H9 (cell line): ENCODE results near the gene NFE2. TPM values are rescaled to one million over a fixed set of nuclear protein-coding genes. Genes with fewer than 3 reads are reported as not detected.
"Not testable (repeated sequence)": the region's sequence is repeated elsewhere in the genome, so short reads cannot be mapped to it uniquely, and the experiment has no call there.

Source experiments
- DNase-seq: peaks from one replicate; pipeline ENCODE4 v3.0.0-alpha.2; 2017
- H2AFZ ChIP-seq: one replicate; pipeline ENCODE4 v1.6.1; 2013; ENCODE audit warnings: mild to moderate bottlenecking, low read length, control low read depth, moderate library complexity
- H2AK5ac ChIP-seq: 2 replicates; pipeline ENCODE4 v1.6.1; 2013; ENCODE audit warnings: low read length, control low read depth, mixed read lengths; ENCODE audit not compliant: insufficient read length
- H2BK120ac ChIP-seq: one replicate; pipeline ENCODE4 v1.6.1; 2013; ENCODE audit warnings: low read depth, mild to moderate bottlenecking, low read length, control low read depth, inconsistent platforms; ENCODE audit not compliant: poor library complexity, severe bottlenecking
- H2BK12ac ChIP-seq: 2 replicates; pipeline ENCODE4 v1.6.1; 2013; ENCODE audit warnings: low read length, control low read depth, mixed read lengths, low read depth; ENCODE audit not compliant: insufficient read length
- H2BK15ac ChIP-seq: 2 replicates; pipeline ENCODE4 v1.6.1; 2013; ENCODE audit warnings: low read depth, low read length, control low read depth
- H2BK20ac ChIP-seq: one replicate; pipeline ENCODE4 v1.6.1; 2013; ENCODE audit warnings: low read depth, mild to moderate bottlenecking, low read length, control low read depth, inconsistent platforms; ENCODE audit not compliant: poor library complexity, severe bottlenecking
- H2BK5ac ChIP-seq: 2 replicates; pipeline ENCODE4 v1.6.1; 2013; ENCODE audit warnings: low read length, control low read depth, mixed read lengths; ENCODE audit not compliant: insufficient read length
- H3K14ac ChIP-seq: 2 replicates; pipeline ENCODE4 v1.6.1; 2013; ENCODE audit warnings: low read length, control low read depth; ENCODE audit not compliant: insufficient read depth
- H3K18ac ChIP-seq: 2 replicates; pipeline ENCODE4 v1.6.1; 2013; ENCODE audit warnings: low read depth, mild to moderate bottlenecking, mixed read lengths, low read length, control low read depth; ENCODE audit not compliant: insufficient read length
- H3K23ac ChIP-seq: 2 replicates; pipeline ENCODE4 v1.6.1; 2013; ENCODE audit warnings: low read length, control low read depth, mixed read lengths, low read depth; ENCODE audit not compliant: insufficient read length
- H3K23me2 ChIP-seq: 2 replicates; pipeline ENCODE4 v1.6.1; 2013; ENCODE audit warnings: low read depth, mild to moderate bottlenecking, mixed read lengths, low read length, control low read depth; ENCODE audit not compliant: insufficient read length, poor library complexity, severe bottlenecking
- H3K27ac ChIP-seq: 2 replicates; pipeline ENCODE4 v1.5.1; 2013; ENCODE audit warnings: low read length, control low read depth, mixed read lengths, low read depth; ENCODE audit not compliant: insufficient read length
- H3K27me3 ChIP-seq: 2 replicates; pipeline ENCODE4 v1.6.1; 2013; ENCODE audit warnings: low read length, control low read depth, inconsistent platforms; ENCODE audit not compliant: insufficient read depth
- H3K4ac ChIP-seq: 2 replicates; pipeline ENCODE4 v1.6.1; 2013; ENCODE audit warnings: low read depth, mild to moderate bottlenecking, control low read depth, inconsistent platforms, low read length, moderate library complexity
- H3K4me1 ChIP-seq: 2 replicates; pipeline ENCODE4 v1.6.1; 2013; ENCODE audit warnings: low read length, control low read depth, inconsistent platforms; ENCODE audit not compliant: insufficient read depth
- H3K4me2 ChIP-seq: 2 replicates; pipeline ENCODE4 v1.6.1; 2013; ENCODE audit warnings: low read length, control low read depth, mixed read lengths; ENCODE audit not compliant: insufficient read length, insufficient read depth
- H3K56ac ChIP-seq: 2 replicates; pipeline ENCODE4 v1.6.1; 2013; ENCODE audit warnings: low read depth, mild to moderate bottlenecking, mixed read lengths, low read length, control low read depth; ENCODE audit not compliant: insufficient read length
- H3K79me1 ChIP-seq: 2 replicates; pipeline ENCODE4 v1.6.1; 2013; ENCODE audit warnings: low read depth, mild to moderate bottlenecking, moderate library complexity, low read length, control low read depth, inconsistent platforms; ENCODE audit not compliant: insufficient read depth, poor library complexity, severe bottlenecking
- H3K79me2 ChIP-seq: 2 replicates; pipeline ENCODE4 v1.6.1; 2013; ENCODE audit warnings: low read length, control low read depth, inconsistent platforms; ENCODE audit not compliant: insufficient read depth
- H3K9ac ChIP-seq: 2 replicates; pipeline ENCODE4 v1.6.1; 2013; ENCODE audit warnings: low read length, control low read depth, mixed read lengths; ENCODE audit not compliant: insufficient read length; ENCODE audit errors: extremely low read depth
- H3K9me3 ChIP-seq: one replicate; pipeline ENCODE4 v1.6.1; 2013; ENCODE audit warnings: low read depth, low read length, inconsistent platforms; ENCODE audit not compliant: control insufficient read depth
- H3T11ph ChIP-seq: one replicate; pipeline ENCODE4 v1.6.1; 2013; ENCODE audit warnings: mild to moderate bottlenecking, low read length, control low read depth, inconsistent platforms
- H4K20me1 ChIP-seq: one replicate; pipeline ENCODE4 v1.6.1; 2013; ENCODE audit not compliant: control insufficient read depth, insufficient read length, insufficient read depth
- H4K5ac ChIP-seq: 2 replicates; pipeline ENCODE4 v1.6.1; 2013; ENCODE audit warnings: low read depth, mild to moderate bottlenecking, mixed read lengths, low read length, control low read depth; ENCODE audit not compliant: insufficient read length
- H4K8ac ChIP-seq: replicated peaks from 2 replicates; pipeline ENCODE4 v1.6.1; 2013; ENCODE audit warnings: low read length, control low read depth, mixed read lengths, low read depth; ENCODE audit not compliant: insufficient read length
- H4K91ac ChIP-seq: 2 replicates; pipeline ENCODE4 v1.6.1; 2013; ENCODE audit warnings: low read depth, mild to moderate bottlenecking, moderate library complexity, mixed read lengths, low read length, control low read depth; ENCODE audit not compliant: insufficient read length
- H3K27ac Mint-ChIP-seq, 3 experiments: 2 replicates in 2 of 3; 3 replicates in 1 of 3; pipeline ENCODE4 v1.8.0; 2020 to 2021; ENCODE audit warnings: mixed read lengths in 3 of 3, mild to moderate bottlenecking in 1 of 3, moderate library complexity in 1 of 3
- H3K27me3 Mint-ChIP-seq: 2 replicates; pipeline ENCODE4 v1.8.0; 2021; ENCODE audit warnings: low read depth, mild to moderate bottlenecking, moderate library complexity, mixed read lengths
- H3K36me3 Mint-ChIP-seq, 3 experiments: 2 replicates in 2 of 3; 3 replicates in 1 of 3; pipeline ENCODE4 v1.8.0; 2020 to 2021; ENCODE audit warnings: low read depth in 3 of 3, mixed read lengths in 3 of 3; ENCODE audit not compliant: insufficient read depth in 1 of 3
- H3K4me1 Mint-ChIP-seq, 2 experiments: 2 replicates each; pipeline ENCODE4 v1.8.0; 2020; ENCODE audit warnings: mixed read lengths in 2 of 2
- H3K4me3 Mint-ChIP-seq, 2 experiments: 2 replicates in 1 of 2; 3 replicates in 1 of 2; pipeline ENCODE4 v1.8.0; 2020 to 2021; ENCODE audit warnings: mild to moderate bottlenecking in 2 of 2, mixed read lengths in 2 of 2, moderate library complexity in 1 of 2
- H3K9me3 Mint-ChIP-seq, 2 experiments: 2 replicates in 1 of 2; 3 replicates in 1 of 2; pipeline ENCODE4 v1.8.0; 2020; ENCODE audit warnings: mild to moderate bottlenecking in 2 of 2, mixed read lengths in 2 of 2, moderate library complexity in 1 of 2
- CTCF ChIP-seq: fragments of 200-600 bp; sonication (generic); conservative IDR thresholded peaks from 3 replicates; pipeline ENCODE4 v1.8.0; 2021; ENCODE audit warnings: antibody characterized with exemption, mild to moderate bottlenecking
- WGBS: extraction: QIAGEN DNeasy Blood & Tissue Kit; methylation state at CpG from one replicate; pipeline ENCODE4 v1.1.7; 2013; ENCODE audit warnings: missing lambda C conversion rate, low lambda C conversion rate, mixed read lengths; ENCODE audit not compliant: insufficient read length; ENCODE audit errors: extremely low coverage; 5-methylcytosine and 5-hydroxymethylcytosine counted together
- total RNA-seq: library from RNA; stranded (reverse); gene quantifications from 2 replicates; pipeline ENCODE4 v1.2.1, GENCODE V29; 2021

NFE2 gene
- total RNA-seq, 1 experiment from 2014 or later = 1.2 TPM

GRCh38 chr12:54321363-54321762 lies 20.5 kb upstream of the NFE2 start:
- H3K4ac ChIP-seq = no peak overlapping the region
- no peak overlapping the region for H2AK5ac ChIP-seq
- no CpG with 5 or more reads among the region's 5 CpGs for WGBS
- H3K56ac ChIP-seq = no peak overlapping the region
- H4K5ac ChIP-seq = no peak overlapping the region
- H3K79me1 ChIP-seq = no peaks in the 10 kb centered on the region
- no peaks in the 10 kb centered on the region for H3K9me3 ChIP-seq
- H3K79me2 ChIP-seq = no peaks in the 10 kb centered on the region
- H3K27ac ChIP-seq = no peak overlapping the region
- H3K23ac ChIP-seq = no peak overlapping the region
- H4K8ac ChIP-seq = no peak overlapping the region
- no peak overlapping the region for H3T11ph ChIP-seq
- no peak for DNase-seq
- no peak overlapping the region for H4K91ac ChIP-seq
- Mint-ChIP-seq H3K4me1 (peaks cover 4 to 7% of the 10 kb centered on the region in 2 experiments), H3K9me3 (no peaks in the 10 kb centered on the region), H3K27ac (no peak overlapping the region; a peak in 1 of 7 replicates), H3K27me3 (no peaks in the 10 kb centered on the region), H3K4me3 (no peak overlapping the region), H3K36me3 (no peaks in the 10 kb centered on the region)
- H2BK120ac ChIP-seq = no peak overlapping the region
- no peaks in the 10 kb centered on the region; the same call in 1 of the 2 replicates for H3K4me1 ChIP-seq
- no peaks in the 10 kb centered on the region for H4K20me1 ChIP-seq
- H2BK12ac ChIP-seq = no peak overlapping the region
- no peak overlapping the region for H2BK20ac ChIP-seq
- no peak overlapping the region for H3K4me2 ChIP-seq
- no peaks in the 10 kb centered on the region for H3K23me2 ChIP-seq
- no peak overlapping the region for H3K18ac ChIP-seq
- H3K14ac ChIP-seq = no peak overlapping the region
- H3K27me3 ChIP-seq = no peaks in the 10 kb centered on the region
- no peak overlapping the region for H2BK15ac ChIP-seq
- no peak overlapping the region for H2AFZ ChIP-seq
- H3K9ac ChIP-seq = no peak overlapping the region
- TF ChIP-seq CTCF = no peak
- no peak overlapping the region for H2BK5ac ChIP-seq

GRCh38 chr12:54312309-54312708 lies 11.5 kb upstream of the NFE2 start:
- not testable (repeated sequence) for H3K4me1 ChIP-seq, H4K20me1 ChIP-seq, H2AK5ac ChIP-seq, H3K27me3 Mint-ChIP-seq, H3K79me1 ChIP-seq, H2BK5ac ChIP-seq, H2BK15ac ChIP-seq, H2BK12ac ChIP-seq, H2AFZ ChIP-seq, H4K5ac ChIP-seq, H3K23me2 ChIP-seq, H3K23ac ChIP-seq, H3K27ac Mint-ChIP-seq, H3K56ac ChIP-seq, H3K9ac ChIP-seq, H3K4me3 Mint-ChIP-seq, H4K8ac ChIP-seq, H2BK20ac ChIP-seq, H4K91ac ChIP-seq, H3K4me2 ChIP-seq, H3K14ac ChIP-seq, H3K4me1 Mint-ChIP-seq, H3K9me3 ChIP-seq, H3K27me3 ChIP-seq, H3K18ac ChIP-seq, H3K27ac ChIP-seq, H3K9me3 Mint-ChIP-seq, H3K79me2 ChIP-seq, DNase-seq, H3K36me3 Mint-ChIP-seq, H3K4ac ChIP-seq, H3T11ph ChIP-seq, H2BK120ac ChIP-seq
- no CpG with 5 or more reads among the region's 7 CpGs for WGBS
